Keratinocyte (primary cell): ENCODE data around the gene ERRFI1.

Experiments
- CTCF ChIP-seq, 3 experiments: IDR thresholded peaks in 1 of 3; conservative IDR thresholded peaks in 1 of 3; optimal IDR thresholded peaks in 1 of 3; 2 replicates in 2 of 3; 3 replicates in 1 of 3; pipeline versions ENCODE3 to v1.5.1; 2011; ENCODE audit warnings: low read length in 3 of 3, mild to moderate bottlenecking in 3 of 3, moderate library complexity in 2 of 3, control low read depth in 1 of 3, inconsistent platforms in 1 of 3; ENCODE audit not compliant: insufficient read depth in 2 of 3; ENCODE audit errors: extremely low read depth in 1 of 3
- EZH2 ChIP-seq: IDR thresholded peaks from one replicate; pipeline ENCODE4 v1.6.1; 2012; ENCODE audit warnings: inconsistent platforms, mild to moderate bottlenecking, low read length, moderate library complexity

DNA sequence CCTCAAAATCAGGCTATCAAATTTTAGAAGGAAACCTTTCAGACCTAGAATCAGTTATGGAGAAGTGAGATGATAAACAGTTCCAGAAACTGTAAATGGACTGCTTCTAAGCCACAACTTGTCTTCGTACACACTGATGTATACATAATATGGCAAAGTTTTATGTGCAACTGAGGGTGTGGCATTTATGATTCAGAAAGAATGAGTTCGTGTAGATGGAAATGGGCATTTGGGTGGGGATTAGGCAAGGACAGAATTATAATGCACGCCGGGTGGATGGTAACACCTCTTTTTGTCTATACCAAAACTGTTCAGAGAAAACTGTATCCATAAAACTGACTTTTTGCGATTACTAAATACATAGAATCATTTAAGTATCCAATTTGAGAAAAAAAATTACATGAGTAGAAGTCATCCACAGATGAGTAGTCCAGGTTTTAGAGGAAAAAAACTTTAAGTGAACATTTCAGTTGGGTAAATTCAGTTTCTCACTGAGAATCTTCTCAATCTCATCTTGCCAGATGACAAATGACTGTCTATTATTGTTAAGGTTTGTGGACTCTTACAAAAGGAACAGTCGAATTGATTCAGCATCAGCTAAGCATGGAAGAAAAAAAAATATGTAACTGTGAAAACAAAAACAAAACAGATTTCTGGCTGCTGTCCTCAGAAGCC, 22.5 kb downstream of the ERRFI1 start:
- TF ChIP-seq CTCF (optimal IDR thresholded peaks at IDR 0.05 in 1 of 3, IDR thresholded peaks at IDR 0.05 in 1 of 3, conservative IDR thresholded peaks at IDR 0.05 in 1 of 3; ENCODE audit: extremely low read depth in 1 of 3, insufficient read depth in 2 of 3, low read length in 3 of 3): no peak
- TF ChIP-seq EZH2: no peak
